G401.6 (cell line): Measurements from ENCODE around the gene DISC1.
"Not testable (repeated sequence)": the region's sequence is repeated elsewhere in the genome, so short reads cannot be mapped to it uniquely, and the experiment has no call there.

Source experiments
- FAIRE-seq: peaks from 2 replicates; lab custom pipeline; 2012; peaks lifted over from hg19 to GRCh38; lab: Jason Lieb, UNC

The DISC1 gene

GRCh38 chr1:231774719-231775335 is 148.2 kb downstream of the DISC1 start:
- no peak for FAIRE-seq

GRCh38 chr1:231776010-231776756 is 149.6 kb downstream of the DISC1 start:
- FAIRE-seq, result no peak

- no peak for FAIRE-seq
Measured at GRCh38 chr1:231776757-231777062, 150.1 kb downstream of the DISC1 start.

DNA sequence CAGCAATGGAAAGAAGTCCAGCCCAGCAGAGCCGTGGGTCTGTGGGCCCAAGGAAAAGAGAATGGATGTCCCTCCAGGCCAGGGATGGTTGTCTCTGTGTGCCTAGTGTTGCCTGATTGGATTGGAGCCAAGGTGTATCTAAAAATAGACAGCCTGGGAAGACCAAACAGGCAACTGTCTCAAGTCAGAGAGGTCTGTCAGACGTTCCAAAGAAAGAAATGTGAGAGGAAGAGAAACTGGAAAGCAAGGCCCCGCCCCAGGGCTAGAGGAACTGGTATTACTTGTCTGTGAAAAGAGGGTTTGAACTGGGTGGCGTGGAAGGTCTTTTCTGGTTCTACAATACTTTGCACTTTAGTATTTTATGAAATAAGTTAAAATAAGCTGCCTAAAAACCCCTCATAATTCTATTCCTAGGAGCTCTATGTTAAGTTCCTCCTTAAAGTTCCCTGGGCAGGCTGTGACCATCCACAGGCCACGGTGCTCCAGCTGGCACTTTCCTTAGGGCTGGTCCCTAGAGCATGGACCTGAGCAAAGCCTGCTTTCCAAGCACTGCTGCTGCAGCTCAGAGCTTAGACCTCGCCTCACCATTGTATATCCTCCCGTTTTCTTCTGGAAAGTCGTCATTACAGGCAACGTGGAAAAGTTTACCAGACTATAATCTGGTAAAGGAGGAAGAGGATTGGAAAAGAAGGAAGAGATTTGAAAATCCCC is 151.6 kb downstream of the DISC1 start:
- FAIRE-seq, result no peak

- FAIRE-seq, result no peak
Measured at GRCh38 chr1:231779081-231779480, 152.5 kb downstream of the DISC1 start.

DNA sequence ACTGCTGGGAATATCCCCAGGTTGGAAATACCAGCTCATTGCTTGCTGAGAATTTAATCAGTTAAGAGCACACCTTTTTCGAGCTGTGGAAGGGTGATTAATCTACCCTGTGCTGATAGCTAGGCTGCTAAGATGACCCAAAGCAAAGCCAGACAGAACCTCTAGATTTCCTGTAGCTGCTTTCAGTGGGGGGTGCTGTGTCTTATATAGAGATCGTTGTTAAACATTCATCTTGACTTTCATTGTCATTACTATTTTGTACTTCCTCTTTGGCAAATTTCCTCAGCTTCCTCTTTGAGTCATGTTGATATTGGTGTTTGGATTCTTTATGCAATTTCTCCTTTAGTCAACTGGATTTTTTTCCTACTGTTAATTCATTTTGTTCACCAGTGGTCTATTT is 155.3 kb downstream of the DISC1 start:
- FAIRE-seq, result no peak

GRCh38 chr1:231785073-231785472 is 158.5 kb downstream of the DISC1 start:
- not testable (repeated sequence) for FAIRE-seq

GRCh38 chr1:231786126-231786525 is 159.5 kb downstream of the DISC1 start:
- no peak for FAIRE-seq

GRCh38 chr1:231792634-231793033 is 166.0 kb downstream of the DISC1 start:
- FAIRE-seq, result no peak

- no peak for FAIRE-seq
Measured at GRCh38 chr1:231793893-231794292, 167.3 kb downstream of the DISC1 start.

GRCh38 chr1:231796141-231796540 is 169.6 kb downstream of the DISC1 start:
- FAIRE-seq, result no peak

- FAIRE-seq, result no peak
Measured at GRCh38 chr1:231799363-231799986, 172.9 kb downstream of the DISC1 start.

- FAIRE-seq, result no peak
Measured at GRCh38 chr1:231800108-231800507, 173.5 kb downstream of the DISC1 start.

- FAIRE-seq, result no peak
Measured at GRCh38 chr1:231801042-231801585, 174.5 kb downstream of the DISC1 start.

GRCh38 chr1:231803353-231803752 is 176.8 kb downstream of the DISC1 start:
- FAIRE-seq, result no peak

DNA sequence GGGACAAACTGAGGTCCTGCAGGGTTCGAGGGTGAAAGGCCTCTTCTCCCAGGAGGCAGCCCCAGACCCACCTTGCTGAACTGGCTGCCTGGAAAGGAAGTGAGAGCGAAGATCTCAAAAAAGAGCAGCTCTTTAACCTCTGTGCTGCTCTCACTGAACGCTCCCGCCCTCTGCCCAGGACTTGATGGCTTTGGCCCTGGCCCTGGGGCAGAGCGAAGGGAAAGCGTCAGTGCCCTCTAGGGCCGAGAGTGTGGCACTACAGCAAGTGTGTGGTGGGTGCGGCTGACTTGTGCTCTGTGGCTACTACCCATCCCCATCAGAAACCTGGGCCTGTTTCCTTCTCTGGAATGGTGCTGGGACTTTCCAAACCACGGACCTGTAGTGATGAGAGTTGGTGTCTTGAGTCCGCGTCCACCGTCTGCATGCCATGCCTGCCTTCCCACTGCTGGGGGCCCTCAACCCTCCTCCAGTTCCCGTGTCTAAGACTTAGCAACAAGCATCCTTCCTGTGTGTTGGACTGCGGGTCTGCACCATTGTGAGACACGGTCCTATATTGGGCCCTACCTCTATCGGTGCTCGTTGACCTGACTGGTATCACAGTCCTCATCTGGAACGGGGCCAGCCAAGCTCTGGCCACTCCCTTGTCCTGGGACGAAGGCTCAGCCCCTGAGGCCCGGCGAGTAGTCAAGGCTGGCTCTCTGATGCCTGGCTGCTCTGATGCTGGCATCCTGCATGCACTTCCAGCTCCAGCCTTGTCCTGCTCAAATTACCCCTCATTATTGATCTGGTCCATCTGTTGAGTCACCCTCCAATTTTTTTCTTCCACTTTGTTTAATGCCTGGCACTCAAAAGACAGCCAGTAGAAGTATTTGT is 180.3 kb downstream of the DISC1 start:
- no peak for FAIRE-seq

- no peak for FAIRE-seq
Measured at GRCh38 chr1:231807541-231807940, 181.0 kb downstream of the DISC1 start.

- no peak for FAIRE-seq
Measured at GRCh38 chr1:231808116-231808515, 181.5 kb downstream of the DISC1 start.

- no peak for FAIRE-seq
Measured at GRCh38 chr1:231808990-231809389, 182.4 kb downstream of the DISC1 start.

DNA sequence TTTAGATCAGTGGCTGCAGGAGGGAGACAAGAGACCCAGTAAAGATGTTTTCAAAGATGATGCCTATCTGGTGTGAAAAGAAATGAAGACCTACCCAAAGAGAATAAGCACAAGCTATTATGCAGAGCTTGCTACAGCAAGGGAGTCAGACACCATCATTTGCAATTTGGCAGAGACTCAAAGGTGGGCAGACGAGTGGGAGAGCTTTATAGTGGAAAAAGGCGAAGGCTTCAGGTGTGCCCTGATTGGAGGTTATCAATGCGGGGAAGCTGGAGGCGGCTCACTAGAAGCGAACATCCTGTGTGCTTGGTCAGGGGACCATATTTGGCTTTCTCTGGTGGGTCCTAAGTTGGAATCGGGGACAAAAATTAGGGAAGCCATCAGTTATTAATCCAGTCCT is 183.8 kb downstream of the DISC1 start:
- FAIRE-seq, result no peak

- no peak for FAIRE-seq
Measured at GRCh38 chr1:231814021-231814420, 187.4 kb downstream of the DISC1 start.

GRCh38 chr1:231814521-231814920 is 187.9 kb downstream of the DISC1 start:
- no peak for FAIRE-seq
